Stimulated activated CD8-positive, alpha-beta memory T cell treated with anti-CD3 and anti-CD28 coated beads, Interleukin-12 subunit alpha, Interleukin-12 subunit beta, amount 100 ng/mL, for 4 hours (primary cell): ENCODE data around the gene APOA1.
"Not testable (repeated sequence)": the region's sequence is repeated elsewhere in the genome, so short reads cannot be mapped to it uniquely, and the experiment has no call there.

Source experiments
- DNase-seq: peaks from one replicate; pipeline ENCODE4 v3.0.0-alpha.2; 2020; ENCODE audit warnings: low read depth

APOA1 gene

DNA sequence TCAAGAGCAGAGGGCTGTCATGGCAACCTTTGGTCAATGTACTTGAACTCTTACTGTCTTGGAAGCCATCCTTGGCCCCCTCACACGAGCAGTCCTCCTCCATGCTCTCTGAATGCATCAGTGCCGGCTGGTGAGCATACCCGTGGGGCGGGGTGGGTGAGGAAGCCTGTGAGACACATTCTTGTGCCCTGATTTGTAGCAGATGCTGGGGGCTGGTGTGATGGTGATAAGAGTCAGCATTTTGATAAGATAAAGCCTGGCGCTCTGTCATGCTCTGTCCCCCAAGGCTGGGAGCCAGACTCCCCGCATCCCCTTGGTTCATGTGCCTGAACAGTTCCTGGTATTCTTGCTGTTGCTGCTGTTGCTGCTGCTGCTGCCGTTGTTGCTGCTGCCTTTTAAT, 20.5 kb upstream of the APOA1 start:
- DNase-seq: no peak

DNA sequence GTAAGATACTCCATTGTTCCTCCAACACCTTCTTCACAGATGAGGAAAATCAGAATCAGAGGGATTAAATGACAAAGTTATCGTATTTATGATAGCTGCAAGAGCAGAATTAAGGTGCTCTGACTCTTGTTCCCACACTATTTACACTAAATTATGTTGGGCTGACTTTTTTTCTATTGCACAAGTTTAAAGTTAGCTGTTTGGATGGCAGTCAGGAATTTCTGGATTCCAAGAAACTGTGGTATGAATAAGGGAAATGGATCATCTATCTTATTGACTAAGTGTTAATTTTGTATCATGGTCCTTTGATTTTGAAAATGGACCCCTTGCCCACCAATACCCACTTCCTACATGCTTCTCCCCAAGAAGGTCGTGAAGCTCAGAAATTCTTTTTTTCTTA, 19.9 kb upstream of the APOA1 start:
- DNase-seq: no peak

- DNase-seq: no peak
Observed at GRCh38 chr11:116856423-116856822, 19.0 kb upstream of the APOA1 start.

- DNase-seq: no peak
Observed at GRCh38 chr11:116855413-116855812, 18.0 kb upstream of the APOA1 start.

DNA sequence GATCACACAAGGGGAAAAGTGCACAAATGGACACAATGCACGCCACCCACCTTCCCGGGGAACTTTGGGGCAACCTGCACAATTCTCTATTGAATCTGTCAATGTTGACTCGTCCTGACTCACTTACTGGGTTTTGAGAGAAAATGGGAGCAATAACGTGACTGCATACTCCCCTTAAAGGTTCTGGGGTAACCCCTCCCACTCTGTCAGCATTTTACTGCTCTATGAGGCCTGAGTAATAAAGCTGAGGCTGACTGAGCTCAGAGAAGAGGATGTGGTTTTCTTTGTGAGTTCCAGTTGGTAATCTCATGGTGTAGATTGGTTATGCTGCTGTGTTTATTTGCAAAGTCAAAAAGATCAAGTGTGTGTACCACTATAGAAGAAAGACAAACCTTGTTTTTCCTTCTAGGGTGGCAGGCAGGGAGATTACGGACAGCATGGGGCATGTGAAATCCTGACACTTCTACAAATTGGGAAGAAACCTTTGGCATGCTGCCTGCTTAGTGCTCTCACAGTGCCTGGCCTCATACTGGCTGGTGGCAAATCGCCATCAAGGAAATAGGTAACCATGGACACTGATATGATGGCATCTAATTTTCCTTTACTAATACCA, 16.1 kb upstream of the APOA1 start:
- peak; percentile 25 for DNase-seq

GRCh38 chr11:116852261-116853031, 15.0 kb upstream of the APOA1 start:
- DNase-seq: no peak

GRCh38 chr11:116851626-116852025, 14.2 kb upstream of the APOA1 start:
- peak; percentile 41 for DNase-seq

DNA sequence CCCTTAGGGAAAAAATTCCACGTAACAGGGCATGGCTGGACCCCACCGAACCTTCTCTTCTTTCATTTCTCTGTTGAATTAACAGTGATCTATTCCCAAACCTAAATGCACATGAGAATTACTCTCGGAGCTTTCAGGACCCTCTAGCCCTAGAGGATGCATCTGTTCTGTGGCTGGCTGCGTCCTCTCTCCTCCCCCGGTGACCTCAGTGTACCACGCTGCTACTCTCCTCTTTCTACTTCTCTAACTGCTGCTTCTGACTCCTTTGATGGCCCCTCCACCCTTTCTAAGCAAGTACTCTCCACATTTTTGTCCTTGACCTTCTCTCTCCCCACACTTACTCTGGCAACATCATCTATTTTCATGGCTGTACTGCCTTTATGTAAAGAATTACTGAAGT, 12.1 kb upstream of the APOA1 start:
- no peak for DNase-seq

GRCh38 chr11:116849060-116849459, 11.6 kb upstream of the APOA1 start:
- DNase-seq: no peak

GRCh38 chr11:116847612-116848011, 10.2 kb upstream of the APOA1 start:
- no peak for DNase-seq

DNA sequence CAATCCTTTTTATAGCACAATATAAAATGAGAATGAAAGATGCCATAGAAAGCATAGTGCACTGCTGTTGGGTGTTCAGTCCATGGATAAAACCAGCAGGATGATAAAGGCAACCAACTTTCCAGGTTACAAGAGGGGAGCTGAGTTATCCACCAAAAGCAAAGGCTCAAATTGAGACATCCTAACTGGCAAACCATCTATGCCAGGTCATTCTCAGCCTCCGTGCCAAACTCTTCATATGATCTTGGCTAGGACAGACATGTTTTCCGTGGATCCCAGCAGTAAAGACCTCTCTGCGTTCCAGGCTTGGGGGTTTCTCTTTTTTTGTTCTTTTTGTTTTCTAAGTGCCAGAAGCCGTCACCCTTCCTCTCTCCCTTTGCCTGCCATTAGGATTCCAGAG, 7.3 kb upstream of the APOA1 start:
- DNase-seq: no peak

- DNase-seq: no peak
Observed at GRCh38 chr11:116843661-116844060, 6.2 kb upstream of the APOA1 start.

- no peak for DNase-seq
Observed at GRCh38 chr11:116842909-116843308, 5.5 kb upstream of the APOA1 start.

DNA sequence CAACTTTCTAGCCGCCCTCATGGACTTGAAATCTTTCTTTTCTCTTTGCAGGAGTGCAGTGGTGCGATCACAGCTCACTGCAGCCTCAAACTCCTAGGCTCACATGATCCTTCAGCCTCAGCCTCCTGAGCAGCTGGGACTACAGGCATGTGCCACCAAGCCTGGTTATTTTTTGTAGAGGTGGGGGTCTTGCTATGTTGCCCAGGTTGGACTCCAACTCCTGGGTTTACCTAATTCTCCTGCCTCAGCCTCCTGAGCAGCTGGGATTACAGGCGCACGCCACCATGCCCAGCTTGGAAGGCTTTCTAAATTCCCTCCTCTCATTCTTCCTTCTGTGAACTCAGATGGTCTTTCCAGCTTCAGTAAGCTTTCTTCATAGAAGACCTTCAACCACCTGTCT, 4.7 kb upstream of the APOA1 start:
- DNase-seq: no peak

DNA sequence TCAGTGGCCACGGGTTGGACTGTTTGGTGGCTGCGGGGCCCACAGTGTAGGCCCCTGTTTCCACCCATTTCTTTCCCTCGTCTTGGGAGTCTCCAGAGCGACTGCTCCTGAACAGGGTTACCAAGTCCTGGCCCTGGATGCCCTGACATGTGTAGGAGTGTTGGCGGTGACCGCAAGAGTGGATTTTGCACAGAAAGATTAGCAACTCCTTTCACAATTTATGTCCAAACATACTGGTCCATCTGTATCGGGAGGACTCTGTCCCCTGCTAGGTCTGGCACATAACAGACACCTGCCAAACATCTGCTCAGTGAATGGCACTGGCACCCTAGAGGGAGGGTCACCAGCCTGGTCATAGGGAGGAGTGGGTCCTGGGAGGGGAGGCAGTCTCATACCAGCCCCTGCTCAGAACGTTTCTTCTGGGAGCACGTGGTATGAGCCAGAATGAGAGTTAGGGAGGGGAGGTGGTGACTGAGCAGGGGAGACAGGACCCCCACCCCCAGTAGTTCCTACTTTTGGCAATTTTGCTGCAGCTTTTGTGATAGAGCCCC, 3.4 kb upstream of the APOA1 start:
- DNase-seq: no peak

DNA sequence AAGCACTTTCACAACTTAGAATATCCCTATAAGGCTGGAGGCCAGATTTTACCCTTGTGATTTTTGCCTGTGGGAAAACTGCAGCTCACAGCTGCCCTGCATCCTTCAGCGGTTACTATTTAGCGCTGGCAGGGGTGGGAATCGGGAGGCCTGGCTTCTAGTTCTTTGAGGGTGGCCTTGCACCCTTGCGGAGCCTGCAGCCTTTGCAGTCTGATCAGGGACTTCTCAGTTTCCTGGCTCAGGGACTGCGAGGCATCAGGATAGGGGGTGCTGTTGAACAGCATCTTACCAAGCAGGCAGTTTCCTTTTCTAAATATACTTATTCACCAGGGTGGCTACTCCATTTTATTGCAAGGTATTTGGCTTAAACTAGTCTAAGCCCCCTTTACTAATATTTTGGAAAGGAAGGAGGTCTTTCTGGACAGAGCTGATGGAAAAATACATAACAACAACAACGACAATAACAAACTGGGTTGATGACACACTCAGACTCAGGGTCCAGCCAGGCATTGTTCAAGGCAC, 2.9 kb upstream of the APOA1 start:
- DNase-seq: no peak

GRCh38 chr11:116838321-116839084, 1.1 kb upstream of the APOA1 start:
- DNase-seq: no peak

DNA sequence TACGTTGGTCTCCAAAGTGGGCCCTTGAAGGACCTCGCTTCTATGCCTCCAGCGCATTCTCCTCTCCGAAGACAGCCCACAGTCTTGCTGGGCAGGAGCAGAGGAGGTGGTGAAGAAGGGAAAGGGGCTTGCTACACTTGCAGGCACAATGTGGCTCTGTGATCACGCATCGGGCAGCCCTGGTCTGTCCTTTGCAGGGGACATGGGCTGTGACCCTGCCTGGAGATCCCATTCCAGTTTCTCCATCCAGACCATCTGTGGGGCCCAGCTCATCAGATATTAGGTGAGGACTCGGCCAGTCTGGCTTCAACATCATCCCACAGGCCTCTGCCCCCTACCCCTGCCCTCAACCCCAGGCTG, 810 bp downstream of the APOA1 start:
- no peak for DNase-seq

DNA sequence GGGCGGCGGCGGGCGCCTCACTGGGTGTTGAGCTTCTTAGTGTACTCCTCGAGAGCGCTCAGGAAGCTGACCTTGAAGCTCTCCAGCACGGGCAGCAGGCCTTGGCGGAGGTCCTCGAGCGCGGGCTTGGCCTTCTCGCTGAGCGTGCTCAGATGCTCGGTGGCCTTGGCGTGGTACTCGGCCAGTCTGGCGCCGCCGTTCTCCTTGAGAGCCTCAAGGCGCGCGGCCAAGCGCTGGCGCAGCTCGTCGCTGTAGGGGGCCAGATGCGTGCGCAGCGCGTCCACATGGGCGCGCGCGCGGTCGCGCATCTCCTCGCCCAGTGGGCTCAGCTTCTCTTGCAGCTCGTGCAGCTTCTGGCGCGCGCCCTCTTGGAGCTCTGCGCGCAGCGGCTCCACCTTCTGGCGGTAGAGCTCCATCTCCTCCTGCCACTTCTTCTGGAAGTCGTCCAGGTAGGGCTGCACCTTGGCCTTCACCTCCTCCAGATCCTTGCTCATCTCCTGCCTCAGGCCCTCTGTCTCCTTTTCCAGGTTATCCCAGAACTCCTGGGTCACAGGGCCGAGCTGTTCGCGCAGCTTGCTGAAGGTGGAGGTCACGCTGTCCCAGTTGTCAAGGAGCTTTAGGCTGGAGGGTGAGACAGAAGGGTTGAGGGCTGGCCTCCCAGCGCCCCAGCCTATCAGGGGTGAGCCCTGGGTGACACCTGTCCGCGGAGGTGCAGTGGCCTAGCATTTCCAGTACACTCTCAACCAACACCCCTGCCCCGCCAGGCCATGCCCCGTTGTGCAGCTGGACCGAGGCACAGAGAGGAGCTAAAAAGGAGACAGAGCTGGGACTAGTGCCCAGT, 1.4 kb downstream of the APOA1 start:
- peak; percentile 64 for DNase-seq

DNA sequence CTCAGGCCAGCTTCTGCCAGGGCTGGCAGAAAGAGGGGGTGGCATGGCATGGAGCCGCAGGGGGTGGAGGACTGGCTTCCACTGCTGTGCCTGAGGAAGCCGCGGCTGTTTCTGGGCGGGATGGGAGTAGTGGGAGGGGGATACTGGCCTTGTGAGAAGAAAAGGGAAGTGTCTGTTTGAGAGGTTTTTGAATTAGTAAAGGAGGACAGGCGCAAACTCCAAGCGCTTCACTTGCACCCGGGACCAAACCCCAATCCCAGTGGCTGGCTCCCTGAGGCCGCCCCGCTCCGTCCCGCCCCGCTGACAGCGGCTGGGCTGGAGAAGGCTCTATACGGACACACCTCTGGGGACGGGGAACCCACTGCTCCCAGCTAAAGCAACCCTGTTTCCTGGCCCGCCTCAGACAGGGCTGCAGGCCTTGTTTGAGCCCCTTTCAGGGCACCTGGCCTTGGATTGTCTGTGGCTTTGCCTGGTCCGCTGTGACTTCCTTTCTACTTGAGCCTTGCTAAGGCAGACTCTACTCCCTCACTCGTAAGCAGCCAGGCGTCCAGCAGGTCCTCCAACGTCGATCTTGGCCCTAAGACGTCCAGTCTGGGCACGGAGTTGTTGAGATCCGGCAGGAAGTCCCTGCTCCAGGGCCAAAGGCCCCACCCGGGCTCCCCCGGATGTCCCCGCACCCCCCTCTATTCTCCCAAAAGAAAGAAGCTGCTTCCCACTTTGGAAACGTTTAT, 2.2 kb downstream of the APOA1 start:
- DNase-seq: no peak

DNA sequence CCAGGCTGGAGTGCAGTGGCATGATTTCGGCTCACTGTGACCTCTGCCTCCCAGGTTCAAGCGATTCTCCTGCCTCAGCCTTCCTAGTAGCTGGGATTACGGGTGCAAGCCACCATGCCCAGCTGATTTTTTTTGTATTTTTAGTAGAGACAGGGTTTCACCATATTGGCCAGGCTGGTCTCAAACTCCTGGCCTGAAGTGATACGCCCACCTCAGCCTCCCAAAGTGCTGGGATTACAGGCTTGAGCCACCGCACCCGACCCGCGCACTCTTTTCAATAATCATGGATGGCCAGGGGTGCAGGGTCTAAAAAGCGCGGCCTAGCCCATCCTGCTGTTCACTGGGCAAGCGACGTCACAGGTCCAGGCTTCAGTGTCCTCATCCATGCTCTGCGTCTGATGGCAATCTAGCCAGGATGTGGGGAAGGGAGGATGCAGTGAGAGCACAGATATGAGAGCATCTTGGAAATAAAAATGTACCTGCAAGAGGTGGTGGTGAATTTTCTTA, 2.8 kb downstream of the APOA1 start:
- DNase-seq: not testable (repeated sequence)
